ENCODE measurements around the gene PTGES. TPM values are rescaled to one million over a fixed set of nuclear protein-coding genes. Genes with fewer than 3 reads are reported as not detected.

Gene PTGES
- total RNA-seq, 4 donors from 2014 or later = 14.7 to 33.0 (median 25.7) TPM

DNA sequence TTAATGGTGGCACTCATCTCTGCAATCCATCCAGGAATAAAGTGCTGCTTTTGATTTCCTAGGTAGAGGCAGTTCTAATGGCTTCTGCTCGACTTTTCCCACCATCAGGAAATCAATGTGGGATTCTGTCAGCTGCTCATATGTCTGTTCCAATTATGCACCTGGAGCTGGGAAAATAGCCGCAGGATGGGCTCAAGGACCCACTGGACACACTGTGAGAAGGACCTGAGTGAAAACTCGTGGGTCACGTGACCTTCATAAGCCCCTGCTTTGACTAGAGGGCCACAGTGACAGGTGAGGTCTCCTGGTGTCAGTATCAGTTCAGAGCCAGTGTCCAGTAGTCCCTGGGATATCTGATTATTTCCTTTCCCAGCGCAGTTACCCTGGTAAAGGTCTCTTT lies 17.9 kb upstream of the PTGES start:
- H3K4me3 ChIP-seq = no peak overlapping the region
- H3K4me1 ChIP-seq = peaks cover 0 to 21% (median under 1%) of the 10 kb centered on the region in 4 donors
- DNase-seq (ENCODE audit: low spot score in 2 of 2) = no peak
- no peaks in the 10 kb centered on the region for H3K36me3 ChIP-seq
- no peaks in the 10 kb centered on the region for H3K27me3 ChIP-seq
- no peak overlapping the region for H3K27ac ChIP-seq
- no peaks in the 10 kb centered on the region for H3K9me3 ChIP-seq
- WGBS, 2 donors = 87 to 90% methylated on average over 5 of the region's 5 CpGs
- TF ChIP-seq CTCF (IDR thresholded peaks at IDR 0.05) = no peak
- no peak for TF ChIP-seq EP300 (IDR thresholded peaks at IDR 0.05)
- TF ChIP-seq POLR2A (IDR thresholded peaks at IDR 0.05) = no peak

DNA sequence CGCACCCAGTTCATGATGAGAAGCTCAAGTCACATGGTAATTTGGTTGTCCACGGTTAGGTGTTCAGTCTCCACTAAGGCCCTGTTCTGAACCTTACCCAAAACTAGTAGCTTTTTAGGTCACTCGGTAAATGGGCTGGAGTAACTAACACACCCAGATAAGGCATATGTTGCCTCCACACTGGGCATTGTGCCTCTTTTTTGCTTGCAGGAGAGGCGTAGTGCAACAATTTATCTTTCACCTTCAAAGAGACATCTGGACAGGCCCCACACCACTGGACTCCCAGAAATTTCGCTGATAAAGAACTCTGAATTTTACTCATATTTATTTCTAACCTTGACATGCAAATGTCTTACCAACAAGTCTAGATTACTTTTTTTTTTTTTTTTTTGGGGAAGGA lies 16.8 kb upstream of the PTGES start:
- TF ChIP-seq CTCF (IDR thresholded peaks at IDR 0.05) = no peak
- TF ChIP-seq POLR2A (IDR thresholded peaks at IDR 0.05) = no peak
- no peak for TF ChIP-seq EP300 (IDR thresholded peaks at IDR 0.05)
- H3K36me3 ChIP-seq = no peaks in the 10 kb centered on the region
- H3K9me3 ChIP-seq = no peaks in the 10 kb centered on the region
- no peak overlapping the region for H3K27ac ChIP-seq
- H3K27me3 ChIP-seq = no peaks in the 10 kb centered on the region
- H3K4me3 ChIP-seq = no peak overlapping the region
- peaks cover 0 to 12% (median 0%) of the 10 kb centered on the region in 4 donors for H3K4me1 ChIP-seq
- no peak for DNase-seq (ENCODE audit: low spot score in 2 of 2)
- WGBS, 2 donors = 81 to 85% methylated on average over 5 of the region's 5 CpGs

- Histone ChIP-seq H3K36me3 (no peaks in the 10 kb centered on the region), H3K4me1 (peaks cover 0 to 12% (median 4%) of the 10 kb centered on the region in 4 donors), H3K27ac (no peak overlapping the region), H3K4me3 (no peak overlapping the region), H3K9me3 (no peaks in the 10 kb centered on the region), H3K27me3 (no peaks in the 10 kb centered on the region)
- 93 to 97% methylated on average over 6 of the region's 6 CpGs for WGBS, 2 donors
- no peak for DNase-seq (ENCODE audit: low spot score in 2 of 2)
- no peak for TF ChIP-seq EP300 (IDR thresholded peaks at IDR 0.05)
- no peak for TF ChIP-seq CTCF (IDR thresholded peaks at IDR 0.05)
- no peak for TF ChIP-seq POLR2A (IDR thresholded peaks at IDR 0.05)
These were observed 15.6 kb upstream of the PTGES start for GRCh38 chr9:129768486-129768885.

DNA sequence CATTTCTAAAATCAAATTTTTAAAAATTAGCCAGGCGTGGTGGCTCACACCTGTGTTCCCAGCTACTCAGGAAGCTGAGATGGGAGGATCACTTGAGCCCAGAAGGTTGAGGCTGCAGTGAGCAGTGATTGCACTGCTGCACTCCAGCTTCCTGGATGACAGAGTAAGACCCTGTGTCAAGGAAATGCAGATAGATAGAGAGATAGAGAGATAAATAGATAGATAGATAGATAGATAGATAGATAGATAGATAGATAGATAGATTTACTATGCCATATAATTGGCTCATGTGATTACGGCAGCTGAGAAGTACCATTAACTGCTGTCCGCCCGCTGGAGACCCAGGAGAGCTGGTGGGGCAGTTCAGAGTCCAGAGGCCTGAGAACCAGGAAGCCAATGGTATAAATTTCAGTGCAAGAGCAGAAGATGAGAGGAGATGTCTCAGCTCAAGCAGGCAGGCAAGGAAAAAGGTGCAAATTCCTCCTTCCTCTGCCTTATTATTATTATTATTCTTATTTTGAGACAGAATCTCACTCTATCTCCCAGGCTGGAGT lies 13.0 kb upstream of the PTGES start:
- Histone ChIP-seq H3K4me3 (no peak overlapping the region), H3K36me3 (no peaks in the 10 kb centered on the region), H3K27me3 (no peaks in the 10 kb centered on the region), H3K4me1 (peaks cover 0 to 31% (median 7%) of the 10 kb centered on the region in 4 donors), H3K27ac (no peak overlapping the region), H3K9me3 (no peaks in the 10 kb centered on the region)
- TF ChIP-seq POLR2A (IDR thresholded peaks at IDR 0.05) (no peak), CTCF (IDR thresholded peaks at IDR 0.05) (no peak), EP300 (IDR thresholded peaks at IDR 0.05) (no peak)
- WGBS, 2 donors = 91 to 93% methylated on average over 4 of the region's 4 CpGs
- no peak for DNase-seq (ENCODE audit: low spot score in 2 of 2)

- H3K27ac ChIP-seq = peak overlapping the region; percentile 37 to 88 (median 78)
- H3K4me1 ChIP-seq = peaks cover 0 to 31% (median 7%) of the 10 kb centered on the region in 4 donors
- no peaks in the 10 kb centered on the region for H3K27me3 ChIP-seq
- no peaks in the 10 kb centered on the region for H3K9me3 ChIP-seq
- peak; percentile 50 to 67 for DNase-seq (ENCODE audit: low spot score in 2 of 2)
- H3K4me3 ChIP-seq = no peak overlapping the region
- TF ChIP-seq CTCF (IDR thresholded peaks at IDR 0.05) (no peak), POLR2A (IDR thresholded peaks at IDR 0.05) (no peak), EP300 (IDR thresholded peaks at IDR 0.05) (peak in 1 of 2 donors; percentile 57)
- no peaks in the 10 kb centered on the region for H3K36me3 ChIP-seq
- WGBS, 2 donors = 49 to 52% methylated on average over 13 of the region's 13 CpGs
These were observed 10.4 kb upstream of the PTGES start for GRCh38 chr9:129762985-129763926.

Measured in tibial nerve (tissue), 4 donors.